Psoas muscle (tissue), 8 donors: ENCODE results near the gene SLX1A. TPM values are rescaled to one million over a fixed set of nuclear protein-coding genes. Genes with fewer than 3 reads are reported as not detected.
"Not testable (repeated sequence)": the region's sequence is repeated elsewhere in the genome, so short reads cannot be mapped to it uniquely, and the experiment has no call there.

Experiments
- ATAC-seq, 4 donors: fragments of 200-7000 bp; cut with Tn5 transposase; one replicate each; pipeline ENCODE4 v1.9.1; 2020; ENCODE audit warnings: moderate library complexity in 3 of 4, mild to moderate bottlenecking in 2 of 4
- DNase-seq, 2 donors: peaks; one replicate each; pipeline ENCODE4 v3.0.0-alpha.2; 2020
- H3K27ac ChIP-seq: fragments of 200-600 bp; one replicate; pipeline ENCODE4 v1.8.0; 2022
- H3K27me3 ChIP-seq, 3 donors: fragments of 200-600 bp in 1 of 3; one replicate each; pipeline versions ENCODE4 v1.6.1 to v1.8.0; 2013 to 2022; ENCODE audit warnings: low read length in 2 of 3, mild to moderate bottlenecking in 2 of 3, moderate library complexity in 1 of 3; ENCODE audit not compliant: insufficient read depth in 3 of 3
- H3K36me3 ChIP-seq, 2 donors: fragments of 200-600 bp in 1 of 2; one replicate each; pipeline versions ENCODE4 v1.6.1 to v1.8.0; 2013 to 2022; ENCODE audit warnings: low read depth in 1 of 2, mild to moderate bottlenecking in 1 of 2, moderate library complexity in 1 of 2; ENCODE audit not compliant: insufficient read depth in 1 of 2
- H3K4me1 ChIP-seq: fragments of 200-600 bp; one replicate; pipeline ENCODE4 v1.8.0; 2022
- H3K4me3 ChIP-seq: fragments of 200-600 bp; one replicate; pipeline ENCODE4 v1.8.0; 2022; ENCODE audit warnings: mild to moderate bottlenecking
- H3K9me3 ChIP-seq: fragments of 200-600 bp; one replicate; pipeline ENCODE4 v1.8.0; 2022
- WGBS, 3 donors: extraction: QIAGEN DNeasy Blood & Tissue Kit; methylation state at CpG; one replicate each; pipeline versions ENCODE4 v1.1.6 to v1.1.7; 2013; 5-methylcytosine and 5-hydroxymethylcytosine counted together
- intact Hi-C, 2 donors: fragments of 100-400 bp; cut with DNase I; formaldehyde crosslinking; loops; one replicate each; pipeline versions ENCODE4 v1.11.0 to v1.14.2; 2022
- polyA plus RNA-seq, 3 donors: library from polyadenylated mRNA; stranded (reverse); fragments of 200-250 nt; gene quantifications; one replicate each; pipeline ENCODE4 v1.2.3, GENCODE V29; 2013
- total RNA-seq, 4 donors: library from RNA; stranded (reverse); fragmentation: NEBNext Ultra II Directional in 2 of 4; extraction: Animal tissue kit (Norgen Biotek cat#: 25700) in 2 of 4; gene quantifications; one replicate each; pipeline versions ENCODE4 v1.2.1 to v1.2.4, GENCODE V29; 2021 to 2023
- TF ChIP-seq, protein P1 (sequence below): fragments of 200-600 bp; IDR thresholded peaks from one replicate; pipeline ENCODE4 v1.8.0; 2022; ENCODE audit warnings: antibody characterized with exemption
- donor health status: healthy with polysubstance abuse.
- donor health status: DM: no; HTN: no; CAD: no; lungs with moderate emphysema.
- donor health status: Bipolar disorder and iron deficiency.
- donor health status: healthy.
- donor health status: DM: yes; HTN: yes; CAD: no.
- donor health status: DM: no; HTN: no; CAD: no.
- donor health status: DM: no; HTN: no; CAD: no.
- donor health status: DM: yes; HTN: yes; CAD: no.

The SLX1A gene
- total and polyA plus RNA-seq, 7 donors, result 9.2 to 45.2 (median 34.5) TPM

DNA sequence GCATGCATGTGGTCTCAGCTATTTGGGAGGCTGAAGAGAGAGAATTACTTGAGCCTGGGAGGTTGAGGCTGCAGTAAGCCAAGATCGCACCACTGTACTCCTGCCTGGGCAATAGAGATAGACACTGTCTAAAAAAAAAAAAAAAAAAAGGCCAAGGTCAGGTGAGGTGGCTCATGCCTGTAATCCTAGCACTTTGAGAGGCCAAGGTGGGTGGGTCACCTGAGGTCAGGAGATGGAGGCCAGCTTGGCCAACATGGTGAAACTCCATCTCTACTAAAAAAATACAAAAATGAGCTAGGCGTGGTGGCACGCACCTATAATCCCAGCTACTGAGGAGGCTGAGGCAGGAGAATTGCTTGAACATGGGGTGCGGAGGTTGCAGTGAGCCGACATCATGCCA lies 38.5 kb upstream of the SLX1A start:
- no peaks in the 10 kb centered on the region for H3K27me3 ChIP-seq
- 91 to 97% (median 96%) methylated on average over 5 of the region's 5 CpGs for WGBS, 3 donors
- H3K9me3 ChIP-seq, result peaks cover under 1% of the 10 kb centered on the region
- no peaks in the 10 kb centered on the region for H3K4me1 ChIP-seq
- TF ChIP-seq, protein P1, sequence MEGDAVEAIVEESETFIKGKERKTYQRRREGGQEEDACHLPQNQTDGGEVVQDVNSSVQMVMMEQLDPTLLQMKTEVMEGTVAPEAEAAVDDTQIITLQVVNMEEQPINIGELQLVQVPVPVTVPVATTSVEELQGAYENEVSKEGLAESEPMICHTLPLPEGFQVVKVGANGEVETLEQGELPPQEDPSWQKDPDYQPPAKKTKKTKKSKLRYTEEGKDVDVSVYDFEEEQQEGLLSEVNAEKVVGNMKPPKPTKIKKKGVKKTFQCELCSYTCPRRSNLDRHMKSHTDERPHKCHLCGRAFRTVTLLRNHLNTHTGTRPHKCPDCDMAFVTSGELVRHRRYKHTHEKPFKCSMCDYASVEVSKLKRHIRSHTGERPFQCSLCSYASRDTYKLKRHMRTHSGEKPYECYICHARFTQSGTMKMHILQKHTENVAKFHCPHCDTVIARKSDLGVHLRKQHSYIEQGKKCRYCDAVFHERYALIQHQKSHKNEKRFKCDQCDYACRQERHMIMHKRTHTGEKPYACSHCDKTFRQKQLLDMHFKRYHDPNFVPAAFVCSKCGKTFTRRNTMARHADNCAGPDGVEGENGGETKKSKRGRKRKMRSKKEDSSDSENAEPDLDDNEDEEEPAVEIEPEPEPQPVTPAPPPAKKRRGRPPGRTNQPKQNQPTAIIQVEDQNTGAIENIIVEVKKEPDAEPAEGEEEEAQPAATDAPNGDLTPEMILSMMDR, result no peak
- no peak overlapping the region for H3K27ac ChIP-seq
- intact Hi-C loops, result no loop called here
- no peak overlapping the region for H3K4me3 ChIP-seq
- no peaks in the 10 kb centered on the region for H3K36me3 ChIP-seq
- DNase-seq (no peak), ATAC-seq (no peak)

- intact Hi-C loops, result no loop called here
- ATAC-seq (no peak), DNase-seq (no peak)
- Histone ChIP-seq H3K27me3 (no peaks in the 10 kb centered on the region), H3K27ac (no peak overlapping the region), H3K4me3 (no peak overlapping the region), H3K9me3 (no peaks in the 10 kb centered on the region), H3K4me1 (no peaks in the 10 kb centered on the region), H3K36me3 (no peaks in the 10 kb centered on the region)
- TF ChIP-seq, protein P1, result no peak
- 72 to 78% (median 73%) methylated on average over 1 of the region's 1 CpG for WGBS, 3 donors
These were observed 36.5 kb upstream of the SLX1A start for GRCh38 chr16:30157214-30157613.

DNA sequence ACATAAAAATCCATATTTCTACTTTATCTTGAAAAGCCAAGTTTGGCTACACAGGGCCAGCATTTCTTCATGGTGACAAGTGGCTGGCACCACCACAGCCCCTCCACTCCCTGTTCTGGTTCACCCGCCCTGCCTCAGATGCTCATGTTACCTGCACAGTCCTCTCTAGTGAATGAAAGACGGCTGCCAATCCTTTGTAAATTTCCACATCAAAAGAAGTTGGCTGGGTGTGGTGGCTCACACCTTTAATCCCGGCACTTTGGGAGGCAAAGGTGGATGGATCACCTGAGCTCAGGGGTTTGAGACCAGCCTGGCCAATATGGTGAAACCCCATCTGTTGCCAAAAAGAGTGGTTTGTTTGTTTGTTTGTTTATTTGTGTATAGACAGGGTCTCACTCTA lies 30.1 kb upstream of the SLX1A start:
- H3K4me1 ChIP-seq, result no peaks in the 10 kb centered on the region
- TF ChIP-seq, protein P1, result no peak
- H3K4me3 ChIP-seq, result no peak overlapping the region
- H3K9me3 ChIP-seq, result no peaks in the 10 kb centered on the region
- intact Hi-C loops, result no loop called here
- WGBS, 3 donors, result 68 to 84% (median 77%) methylated on average over 3 of the region's 3 CpGs
- H3K27me3 ChIP-seq, result no peaks in the 10 kb centered on the region
- no peak overlapping the region for H3K27ac ChIP-seq
- no peaks in the 10 kb centered on the region for H3K36me3 ChIP-seq
- ATAC-seq, result no peak
- DNase-seq, result no peak

GRCh38 chr16:30166202-30166902 lies 27.3 kb upstream of the SLX1A start:
- TF ChIP-seq, protein P1, result no peak
- 79 to 84% (median 80%) methylated on average over 11 of the region's 11 CpGs for whole genome bisulfite sequencing, 3 donors
- H3K27me3 ChIP-seq, result no peaks in the 10 kb centered on the region
- intact Hi-C loops, result no loop called here
- no peaks in the 10 kb centered on the region for H3K4me1 ChIP-seq
- H3K9me3 ChIP-seq, result no peaks in the 10 kb centered on the region
- H3K27ac ChIP-seq, result no peak overlapping the region
- H3K4me3 ChIP-seq, result no peak overlapping the region
- ATAC-seq (no peak), DNase-seq (no peak)
- no peaks in the 10 kb centered on the region for H3K36me3 ChIP-seq

DNA sequence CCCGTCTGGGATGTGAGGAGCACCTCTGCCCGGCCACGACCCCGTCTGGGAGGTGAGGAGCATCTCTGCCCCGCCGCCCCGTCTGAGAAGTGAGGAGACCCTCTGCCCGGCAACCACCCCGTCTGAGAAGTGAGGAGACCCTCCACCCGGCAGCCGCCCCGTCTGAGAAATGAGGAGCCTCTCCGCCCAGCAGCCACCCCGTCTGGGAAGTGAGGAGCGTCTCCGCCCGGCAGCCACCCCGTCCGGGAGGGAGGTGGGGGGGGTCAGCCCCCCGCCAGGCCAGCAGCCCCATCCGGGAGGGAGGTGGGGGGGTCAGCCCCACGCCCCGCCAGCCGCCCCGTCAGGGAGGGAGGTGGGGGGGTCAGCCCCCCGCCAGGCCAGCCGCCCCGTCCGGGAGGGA lies 24.9 kb upstream of the SLX1A start:
- H3K36me3 ChIP-seq, ATAC-seq, H3K9me3 ChIP-seq, H3K4me1 ChIP-seq, H3K27ac ChIP-seq, H3K4me3 ChIP-seq, DNase-seq, H3K27me3 ChIP-seq, intact Hi-C loops: not testable (repeated sequence)
- WGBS, 3 donors, result 60 to 82% (median 81%) methylated on average over 1 to 15 of the region's 29 CpGs

DNA sequence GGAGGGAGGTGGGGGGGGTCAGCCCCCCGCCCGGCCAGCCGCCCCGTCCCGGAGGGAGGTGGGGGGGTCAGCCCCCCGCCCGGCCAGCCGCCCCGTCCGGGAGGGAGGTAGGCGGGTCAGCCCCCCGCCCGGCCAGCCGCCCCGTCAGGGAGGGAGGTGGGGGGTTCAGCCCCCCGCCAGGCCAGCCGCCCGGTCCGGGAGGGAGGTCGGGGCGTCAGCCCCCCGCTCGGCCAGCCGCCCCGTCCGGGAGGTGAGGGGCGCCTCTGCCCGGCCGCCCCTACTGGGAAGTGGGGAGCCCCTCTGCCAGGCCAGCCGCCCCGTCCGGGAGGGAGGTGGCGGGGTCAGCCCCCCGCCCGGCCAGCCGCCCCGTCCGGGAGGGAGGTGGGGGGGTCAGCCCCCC lies 24.3 kb upstream of the SLX1A start:
- H3K4me1 ChIP-seq, H3K27me3 ChIP-seq, H3K4me3 ChIP-seq, H3K27ac ChIP-seq, H3K36me3 ChIP-seq, H3K9me3 ChIP-seq, ATAC-seq, DNase-seq, intact Hi-C loops: not testable (repeated sequence)
- 94 to 98% (median 95%) methylated on average over 18 to 33 of the region's 38 CpGs for WGBS, 3 donors

- H3K27me3 ChIP-seq, H3K27ac ChIP-seq, intact Hi-C loops, H3K4me3 ChIP-seq, H3K9me3 ChIP-seq, H3K36me3 ChIP-seq, H3K4me1 ChIP-seq, ATAC-seq, DNase-seq: not testable (repeated sequence)
- 49 to 80% (median 74%) methylated on average over 11 to 17 of the region's 31 CpGs for WGBS, 3 donors
These were observed 23.5 kb upstream of the SLX1A start for GRCh38 chr16:30170145-30170544.
